DMS53 treated with DMSO at 0.1 percent for 48 hours (cell line): Measurements from ENCODE around the gene TRIM32.

ENCODE experiments used
- DNase-seq: peaks from one replicate; lab custom pipeline; 2025; ENCODE audit not compliant: unreplicated experiment; lab: John Stamatoyannopoulos, UW

TRIM32 gene

GRCh38 chr9:116687074-116687753 lies at the start of gene TRIM32:
Gene TRIM32, plus strand, starts transcription at chr9:116687305. Its CDS starts 10,438 bp downstream, at chr9:116697743.
- peak; percentile 38 for DNase-seq

- no peak for DNase-seq
Measured at GRCh38 chr9:116639251-116639741, 47.8 kb upstream of the TRIM32 start.

- peak; percentile 0 for DNase-seq
Measured at GRCh38 chr9:116641292-116642059, 45.6 kb upstream of the TRIM32 start.

- DNase-seq = no peak
Measured at GRCh38 chr9:116643691-116644090, 43.4 kb upstream of the TRIM32 start.

- no peak for DNase-seq
Measured at GRCh38 chr9:116644091-116644688, 42.9 kb upstream of the TRIM32 start.

GRCh38 chr9:116646661-116647514 lies 40.2 kb upstream of the TRIM32 start:
- DNase-seq = peak; percentile 23

- no peak for DNase-seq
Measured at GRCh38 chr9:116647515-116647809, 39.6 kb upstream of the TRIM32 start.

- DNase-seq = no peak
Measured at GRCh38 chr9:116653348-116654058, 33.6 kb upstream of the TRIM32 start.

- no peak for DNase-seq
Measured at GRCh38 chr9:116654059-116654355, 33.1 kb upstream of the TRIM32 start.

GRCh38 chr9:116656501-116656971 lies 30.6 kb upstream of the TRIM32 start:
- no peak for DNase-seq

GRCh38 chr9:116656977-116657376 lies 30.1 kb upstream of the TRIM32 start:
- DNase-seq = no peak

GRCh38 chr9:116658265-116658664 lies 28.8 kb upstream of the TRIM32 start:
- DNase-seq = no peak

GRCh38 chr9:116661037-116661954 lies 25.8 kb upstream of the TRIM32 start:
- peak; percentile 42 for DNase-seq

GRCh38 chr9:116662646-116663310 lies 24.3 kb upstream of the TRIM32 start:
- no peak for DNase-seq

- no peak for DNase-seq
Measured at GRCh38 chr9:116663581-116663980, 23.5 kb upstream of the TRIM32 start.

GRCh38 chr9:116668970-116669695 lies 18.0 kb upstream of the TRIM32 start:
- no peak for DNase-seq

- no peak for DNase-seq
Measured at GRCh38 chr9:116671605-116672004, 15.5 kb upstream of the TRIM32 start.

GRCh38 chr9:116673375-116673774 lies 13.7 kb upstream of the TRIM32 start:
- no peak for DNase-seq
